ENCODE data around the gene RAB29.

DNA sequence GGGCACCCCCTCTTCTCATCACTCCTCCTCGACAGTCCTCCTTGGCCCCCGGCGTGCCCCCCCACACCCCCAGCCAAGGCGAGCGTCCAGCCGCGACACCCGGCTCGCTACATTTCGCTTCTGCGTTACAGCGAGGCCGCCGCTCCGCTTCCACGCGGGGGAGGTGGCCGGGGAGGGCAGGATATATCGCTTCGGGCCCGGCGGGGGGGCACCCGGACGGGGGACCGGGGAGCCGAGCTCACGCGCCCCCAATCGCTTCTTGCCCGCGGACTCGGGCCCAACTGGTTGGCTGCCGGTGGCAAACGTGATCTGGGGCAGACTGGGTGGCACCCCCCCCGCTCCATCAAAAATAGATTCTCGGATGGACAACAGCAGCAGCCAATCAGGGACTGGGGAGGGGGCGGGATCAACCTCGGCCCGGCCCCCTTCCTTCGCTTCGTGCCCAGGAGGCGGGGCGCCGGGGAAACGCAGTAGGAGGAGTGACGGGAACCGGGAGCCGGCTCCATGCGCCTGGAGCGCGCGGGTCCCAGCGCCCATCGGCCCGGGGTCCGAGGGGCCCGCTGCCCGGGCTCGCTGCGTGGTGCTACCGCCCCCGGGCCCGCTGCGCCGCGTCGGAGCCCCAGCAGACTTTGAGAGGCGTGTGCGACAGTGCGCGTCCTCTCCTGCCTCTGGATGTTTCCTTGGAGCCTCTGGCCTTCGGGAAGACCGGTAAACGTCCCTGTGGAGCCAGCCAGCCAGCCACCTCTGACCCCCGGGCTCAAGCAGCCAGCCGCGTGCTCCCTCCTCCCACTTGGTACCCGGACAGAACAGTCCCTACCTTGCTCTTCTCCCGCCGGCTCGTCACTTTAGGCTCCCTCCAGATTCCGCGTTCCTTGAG lies 37.8 kb upstream of the RAB29 start, which contains the start of gene SLC41A1:
- TF ChIP-seq, protein P1, sequence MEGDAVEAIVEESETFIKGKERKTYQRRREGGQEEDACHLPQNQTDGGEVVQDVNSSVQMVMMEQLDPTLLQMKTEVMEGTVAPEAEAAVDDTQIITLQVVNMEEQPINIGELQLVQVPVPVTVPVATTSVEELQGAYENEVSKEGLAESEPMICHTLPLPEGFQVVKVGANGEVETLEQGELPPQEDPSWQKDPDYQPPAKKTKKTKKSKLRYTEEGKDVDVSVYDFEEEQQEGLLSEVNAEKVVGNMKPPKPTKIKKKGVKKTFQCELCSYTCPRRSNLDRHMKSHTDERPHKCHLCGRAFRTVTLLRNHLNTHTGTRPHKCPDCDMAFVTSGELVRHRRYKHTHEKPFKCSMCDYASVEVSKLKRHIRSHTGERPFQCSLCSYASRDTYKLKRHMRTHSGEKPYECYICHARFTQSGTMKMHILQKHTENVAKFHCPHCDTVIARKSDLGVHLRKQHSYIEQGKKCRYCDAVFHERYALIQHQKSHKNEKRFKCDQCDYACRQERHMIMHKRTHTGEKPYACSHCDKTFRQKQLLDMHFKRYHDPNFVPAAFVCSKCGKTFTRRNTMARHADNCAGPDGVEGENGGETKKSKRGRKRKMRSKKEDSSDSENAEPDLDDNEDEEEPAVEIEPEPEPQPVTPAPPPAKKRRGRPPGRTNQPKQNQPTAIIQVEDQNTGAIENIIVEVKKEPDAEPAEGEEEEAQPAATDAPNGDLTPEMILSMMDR (IDR thresholded peaks at IDR 0.05; ENCODE audit: extremely low read depth in 1 of 2, insufficient read depth in 1 of 2, low read depth in 1 of 2, low read length in 2 of 2): no peak
- TF ChIP-seq EZH2 (IDR thresholded peaks at IDR 0.05; ENCODE audit: borderline replicate concordance, low read depth, low read length, severe bottlenecking): no peak
- TF ChIP-seq POLR2A (IDR thresholded peaks at IDR 0.05; ENCODE audit: low read depth, low read length): peak; percentile 41
- no peak for TF ChIP-seq GATA2 (IDR thresholded peaks at IDR 0.05; ENCODE audit: insufficient read depth, insufficient read length, low read depth, low read length)

All from endothelial cell of umbilical vein (primary cell).